Measurements from ENCODE around the gene RTN4IP1.

RTN4IP1 gene

DNA sequence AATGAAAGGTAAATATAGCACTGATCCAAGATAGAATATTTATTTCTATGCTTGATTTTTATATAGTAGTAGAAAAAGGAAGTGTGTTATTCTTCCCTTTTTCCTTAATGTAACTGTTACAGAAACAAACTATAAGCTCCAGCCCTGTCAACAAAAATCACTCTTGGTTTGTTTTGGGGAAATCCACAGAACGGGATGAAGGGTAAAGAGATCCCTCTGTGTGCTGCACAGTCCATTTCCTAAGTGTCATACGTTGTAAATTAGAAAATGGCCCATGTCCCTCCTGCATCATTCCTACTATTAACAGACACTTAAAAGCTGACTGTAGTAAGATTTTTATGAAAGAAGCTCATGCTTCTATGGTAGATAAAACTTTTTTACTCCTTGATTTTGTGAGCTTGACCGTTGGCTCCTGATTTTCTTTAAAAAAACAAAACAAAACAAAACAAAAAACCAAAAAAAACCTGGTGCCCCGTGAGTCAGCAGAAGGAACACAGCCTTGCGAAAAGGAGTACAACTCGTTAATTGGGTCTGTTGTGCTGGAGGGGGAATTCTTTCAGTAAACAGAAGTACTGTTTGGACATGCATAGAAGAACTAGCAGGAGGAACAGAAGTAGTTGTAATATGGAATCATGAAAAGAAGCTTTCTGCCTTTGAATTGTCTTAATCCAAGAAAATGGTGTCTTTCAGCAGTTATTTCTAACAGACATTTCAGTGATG lies 67.5 kb downstream of the RTN4IP1 start:
- H3K27ac ChIP-seq = peak overlapping the region; percentile 37
- TF ChIP-seq CTCF (conservative IDR thresholded peaks at IDR 0.05) = no peak

- peak overlapping the region; percentile 37 for H3K27ac ChIP-seq
- no peak for TF ChIP-seq CTCF (conservative IDR thresholded peaks at IDR 0.05)
Observed at GRCh38 chr6:106560996-106561685, 68.2 kb downstream of the RTN4IP1 start.

GRCh38 chr6:106559659-106560058 lies 69.6 kb downstream of the RTN4IP1 start:
- H3K27ac ChIP-seq = peak overlapping the region; percentile 37

DNA sequence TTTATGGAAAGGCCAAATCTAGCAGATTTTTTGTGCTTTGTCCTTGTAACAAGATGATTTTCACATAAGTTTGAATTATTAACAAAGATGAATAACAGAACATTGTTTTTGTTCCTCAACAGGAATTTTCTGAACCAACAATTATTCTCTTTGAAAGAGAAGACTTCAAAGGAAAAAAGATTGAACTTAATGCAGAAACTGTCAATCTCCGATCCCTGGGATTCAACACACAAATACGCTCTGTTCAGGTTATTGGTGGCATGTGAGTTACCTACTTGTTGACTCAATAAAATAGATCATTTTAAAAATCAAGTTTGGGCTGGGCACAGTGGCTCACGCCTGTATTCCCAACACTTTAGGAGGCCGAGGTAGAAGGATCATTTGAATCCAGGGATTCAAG lies 70.9 kb downstream of the RTN4IP1 start:
- TF ChIP-seq CTCF (conservative IDR thresholded peaks at IDR 0.05) = no peak
- peak overlapping the region; percentile 2; the same call in 1 of the 2 replicates for H3K27ac ChIP-seq

DNA sequence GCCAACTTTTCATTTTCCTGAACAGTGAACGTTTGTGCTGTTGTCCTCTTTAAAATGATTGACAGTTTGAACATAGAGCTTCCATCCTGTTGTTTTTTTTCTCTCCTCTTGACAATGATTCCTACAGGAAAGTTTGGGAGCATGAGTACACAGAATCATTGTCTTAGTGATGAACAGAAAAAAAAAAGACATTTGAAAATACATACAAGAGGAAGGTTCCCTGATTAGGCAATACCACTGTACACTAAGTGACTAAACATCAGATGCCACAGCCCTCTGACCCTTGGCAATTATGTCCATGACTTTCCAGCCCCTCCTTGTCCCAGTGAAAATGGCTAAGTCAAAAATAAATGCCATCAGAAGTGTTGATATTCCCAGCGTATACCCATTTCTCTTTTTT lies 71.5 kb downstream of the RTN4IP1 start:
- H3K27ac ChIP-seq = peak overlapping the region; percentile 37; the same call in 1 of the 2 replicates
- TF ChIP-seq CTCF (conservative IDR thresholded peaks at IDR 0.05) = no peak

- H3K27ac ChIP-seq = peak overlapping the region; percentile 37
- TF ChIP-seq CTCF (conservative IDR thresholded peaks at IDR 0.05) = peak; percentile 67
Observed at GRCh38 chr6:106556368-106556960, 72.8 kb downstream of the RTN4IP1 start.

GRCh38 chr6:106555767-106556166 lies 73.5 kb downstream of the RTN4IP1 start:
- H3K27ac ChIP-seq = peak overlapping the region; percentile 37
- no peak for TF ChIP-seq CTCF (conservative IDR thresholded peaks at IDR 0.05)

Measured in VCaP (cell line).